HG03045 (cell line): Measurements from ENCODE around the gene RPL36AL.

Experiments used
- ATAC-seq: cut with Tn5 transposase; IDR thresholded peaks from one replicate; pipeline ENCODE4 v1.9.1; 2021; ENCODE audit warnings: mild to moderate bottlenecking, moderate library complexity; ENCODE audit not compliant: unreplicated experiment

RPL36AL gene

DNA sequence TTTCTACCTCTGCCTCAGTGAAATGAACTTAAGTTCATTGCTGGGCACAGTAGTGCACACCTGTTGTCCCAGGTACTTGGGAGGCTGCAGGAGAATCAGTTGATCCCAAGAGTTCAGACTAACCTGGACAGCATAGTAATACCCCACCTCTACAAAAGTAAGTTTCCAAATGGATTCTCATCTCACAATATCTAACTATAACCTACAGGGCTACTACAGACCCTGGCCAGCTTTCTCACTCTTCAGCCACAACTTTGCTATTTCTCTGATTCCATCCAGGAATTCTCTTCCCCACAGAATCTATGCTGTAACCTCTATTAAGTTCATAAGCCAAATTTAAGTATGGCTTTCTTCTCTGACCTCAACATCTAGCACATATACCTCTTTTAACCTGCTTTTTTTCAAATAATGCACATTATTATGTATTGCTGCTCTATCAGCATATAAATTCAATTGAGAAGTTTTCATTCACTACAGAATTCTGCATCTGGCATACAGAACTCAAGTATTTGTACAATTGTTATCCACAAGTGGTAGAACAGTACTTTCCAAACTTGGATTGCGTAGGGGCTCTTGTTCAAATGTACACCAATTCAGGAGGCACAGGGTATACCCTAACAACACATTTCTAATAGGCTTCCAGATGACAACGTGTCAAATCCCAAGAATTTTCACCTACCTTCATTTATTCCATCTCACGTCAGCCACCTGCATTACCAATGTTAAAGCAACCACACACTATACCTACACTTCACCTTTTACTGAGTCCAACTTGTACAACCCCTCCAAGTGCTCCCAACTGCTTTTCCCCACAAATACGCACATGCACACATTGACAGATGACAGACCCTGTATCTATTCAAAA lies 38.1 kb downstream of the RPL36AL start:
- no peak for ATAC-seq

DNA sequence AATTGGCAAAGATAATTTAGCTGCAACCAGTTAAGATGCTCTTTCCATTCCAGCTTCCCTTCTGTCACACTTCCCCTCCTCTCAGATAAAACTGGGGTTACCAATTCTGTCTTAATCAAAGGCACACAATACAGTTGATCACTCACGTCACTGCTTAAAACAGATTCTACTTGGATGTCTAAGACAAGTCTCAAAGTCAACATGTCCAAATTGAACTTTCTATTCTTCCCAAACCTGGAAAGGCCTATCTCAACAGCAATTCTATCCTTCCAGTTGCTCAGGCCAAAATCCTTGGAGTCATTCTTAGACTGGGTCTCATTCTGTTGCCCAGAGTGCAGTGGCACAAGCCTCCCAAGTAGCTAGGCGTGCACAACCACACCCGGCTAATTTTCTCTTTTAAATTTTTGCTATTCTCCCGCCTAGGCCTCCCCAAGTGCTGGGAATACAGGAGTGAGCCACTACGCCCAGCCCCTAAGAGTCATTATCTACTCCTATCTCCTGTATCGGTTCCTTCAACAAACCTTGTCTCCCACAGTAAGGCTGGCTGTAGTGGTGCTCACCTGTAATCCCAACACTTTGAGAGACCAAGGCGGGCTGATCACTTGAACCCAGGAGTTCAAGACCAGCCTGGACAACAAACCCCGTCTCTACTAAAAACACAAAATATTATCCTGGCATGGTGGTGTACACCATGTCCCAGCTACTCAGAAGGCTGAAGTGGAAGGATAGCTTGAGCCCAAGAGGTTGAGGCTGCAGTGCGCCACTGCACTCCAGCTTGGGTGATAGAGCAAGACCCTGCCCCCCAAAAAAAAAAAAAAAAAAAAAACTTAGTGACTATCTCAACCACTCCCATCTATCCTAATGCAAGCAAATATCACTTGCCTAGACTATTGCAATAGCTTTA lies 39.0 kb downstream of the RPL36AL start:
- no peak for ATAC-seq

DNA sequence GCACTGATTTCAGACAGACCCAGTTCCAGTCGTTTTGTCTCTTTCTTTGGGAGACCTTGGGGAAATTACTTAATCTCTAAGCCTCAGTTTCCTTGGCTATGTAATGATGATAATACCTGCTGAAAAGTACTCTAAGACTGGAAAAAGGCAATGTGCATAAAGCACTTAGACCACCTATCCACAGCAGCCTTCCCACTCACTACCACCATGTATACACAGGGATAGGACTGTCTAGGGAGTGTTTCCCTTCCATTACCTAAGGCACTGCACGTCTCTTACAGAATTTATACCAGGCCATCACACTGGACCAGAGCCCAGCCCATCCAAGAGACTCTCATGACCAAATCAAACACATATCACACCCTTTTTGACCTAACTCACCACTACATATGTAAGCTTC lies 40.6 kb downstream of the RPL36AL start:
- ATAC-seq: no peak

DNA sequence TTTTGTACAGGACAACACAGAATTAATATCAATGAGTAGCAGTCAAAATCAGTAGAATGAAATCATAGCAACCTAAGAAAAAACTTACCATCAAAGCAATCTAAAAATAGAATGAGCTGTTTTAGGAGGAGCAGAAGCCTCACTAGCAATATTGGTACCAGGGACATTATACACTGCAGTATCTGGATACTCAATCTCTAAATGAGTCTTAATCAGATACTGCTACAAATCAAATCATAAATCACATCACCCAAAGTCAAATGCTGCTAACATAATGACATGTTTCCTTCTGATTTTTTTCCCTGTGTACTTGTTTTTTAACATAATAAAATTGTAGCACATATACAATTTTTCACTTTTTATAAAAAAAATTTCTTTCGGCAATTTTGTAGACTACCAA lies 42.3 kb downstream of the RPL36AL start:
- ATAC-seq: no peak

DNA sequence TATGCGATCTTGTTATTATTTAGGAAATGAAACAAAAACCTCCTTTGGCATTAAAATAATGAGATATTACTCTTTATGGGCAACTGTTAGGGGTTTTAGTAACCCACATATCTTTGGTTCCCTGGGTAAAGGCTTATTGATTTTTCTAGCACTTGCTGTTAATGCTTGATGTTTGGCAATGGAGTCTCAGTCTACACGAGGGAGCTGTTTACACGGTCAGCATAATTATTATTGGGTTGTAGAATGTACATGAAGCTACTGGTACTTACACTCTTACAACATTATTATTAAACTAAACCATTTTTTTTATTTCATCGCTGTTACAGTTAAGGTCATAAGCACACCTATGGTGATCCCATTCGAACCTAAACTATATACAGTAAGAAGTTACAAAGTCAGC lies 46.4 kb downstream of the RPL36AL start:
- no peak for ATAC-seq

DNA sequence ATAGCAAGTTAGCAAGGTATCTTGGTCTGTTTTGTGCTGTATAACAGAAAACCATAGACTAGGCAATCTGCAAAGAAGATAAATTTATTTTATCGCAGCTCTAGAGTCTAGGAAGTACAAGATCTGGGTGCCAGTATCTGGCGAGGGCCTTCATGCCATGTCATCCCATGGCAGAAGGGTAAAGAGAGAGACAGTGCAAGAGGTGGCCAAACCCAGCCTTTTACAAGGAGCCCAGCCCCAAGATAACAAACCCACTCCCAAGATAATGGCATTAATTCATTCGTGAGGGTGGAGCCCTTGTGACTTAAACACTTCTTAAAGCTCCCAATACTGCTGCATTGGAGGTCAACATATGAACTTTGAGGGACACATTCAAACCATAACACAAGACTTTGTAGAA lies 51.1 kb downstream of the RPL36AL start:
- no peak for ATAC-seq
